BJ (cell line): Measurements from ENCODE around the gene PLCH2. TPM values are rescaled to one million over a fixed set of nuclear protein-coding genes. Genes with fewer than 3 reads are reported as not detected.

ENCODE experiments used
- CTCF ChIA-PET: fragments of 350-600 bp; formaldehyde crosslinking; extraction: SDS; loops from one replicate; lab custom pipeline; 2021; ENCODE audit warnings: antibody characterized with exemption, inconsistent platforms; lab: Yijun Ruan, JAX
- POLR2A ChIA-PET: fragments of 300-600 bp; sonication (Branson Sonifier 250); formaldehyde crosslinking; extraction: SDS; loops from one replicate; lab custom pipeline; 2021; ENCODE audit warnings: antibody characterized with exemption; lab: Charles Lee
- DNase-seq: peaks from one replicate; pipeline ENCODE4 v3.0.0-alpha.2; 2011; ENCODE audit warnings: low read depth
- H3K27me3 ChIP-seq: 2 replicates; pipeline ENCODE4 v1.6.0; 2011; ENCODE audit warnings: low read length; ENCODE audit not compliant: control insufficient read depth, insufficient read depth
- H3K36me3 ChIP-seq: 2 replicates; pipeline ENCODE4 v1.5.1; 2011; ENCODE audit warnings: low read length; ENCODE audit not compliant: control insufficient read depth, insufficient read depth
- H3K4me3 ChIP-seq: 2 replicates; pipeline ENCODE4 v1.5.1; 2011; ENCODE audit warnings: low read depth, mild to moderate bottlenecking, control low read depth, low read length
- CTCF ChIP-seq: IDR thresholded peaks from 2 replicates; pipeline ENCODE4 v1.5.1; 2011; ENCODE audit warnings: low read depth, mild to moderate bottlenecking, control low read depth, inconsistent platforms, low read length, moderate library complexity; ENCODE audit not compliant: insufficient read depth
- polyA plus RNA-seq: library from polyadenylated mRNA; depleted of rRNA; stranded (reverse); fragments of >200 nt; gene quantifications from 2 replicates; pipeline ENCODE4 v1.2.3, GENCODE V29; 2011

Gene PLCH2
- polyA plus RNA-seq, 1 experiment, result 0.06 TPM

GRCh38 chr1:2533365-2533764, 57.3 kb downstream of the PLCH2 start:
- Histone ChIP-seq H3K27me3 (0 out of 2 replicates have a peak, but pooled peaks cover 3% of the 10 kb centered on the region), H3K36me3 (no peaks in the 10 kb centered on the region), H3K4me3 (no peak overlapping the region)
- ChIA-PET CTCF (interaction anchor here (6.2 kb wide), 1 partner anchor 15 kb away, joined by 22 read pairs; no protein-coding TSS in a partner anchor), POLR2A (interaction anchor here (0.5 kb wide), 1 partner anchor 334 kb away, joined by 3 read pairs; no protein-coding TSS in a partner anchor)
- DNase-seq, result no peak
- no peak for TF ChIP-seq CTCF

- Histone ChIP-seq H3K36me3 (no peaks in the 10 kb centered on the region), H3K27me3 (peaks cover 3% of the 10 kb centered on the region; the same call in 1 of the 2 replicates), H3K4me3 (no peak overlapping the region)
- ChIA-PET CTCF (interaction anchor here (6.2 kb wide), 1 partner anchor 14 kb away, joined by 22 read pairs; no protein-coding TSS in a partner anchor), POLR2A (no interaction called here)
- no peak for TF ChIP-seq CTCF
- DNase-seq, result no peak
Observed at GRCh38 chr1:2534315-2534686, 58.2 kb downstream of the PLCH2 start.

GRCh38 chr1:2534687-2535441, 58.8 kb downstream of the PLCH2 start:
- TF ChIP-seq CTCF, result no peak
- CTCF ChIA-PET, result interaction anchor here (0.6 to 6.2 kb wide), 3 partner anchors 11 to 164 kb away, joined by 4 to 22 read pairs (median 6); no protein-coding TSS in a partner anchor
- Histone ChIP-seq H3K27me3 (peaks cover 3% of the 10 kb centered on the region; the same call in 1 of the 2 replicates), H3K36me3 (no peaks in the 10 kb centered on the region), H3K4me3 (no peak overlapping the region)
- POLR2A ChIA-PET, result no interaction called here
- DNase-seq, result no peak

GRCh38 chr1:2535455-2535854, 59.4 kb downstream of the PLCH2 start:
- Histone ChIP-seq H3K36me3 (no peaks in the 10 kb centered on the region), H3K4me3 (no peak overlapping the region)
- POLR2A ChIA-PET, result no interaction called here

More at GRCh38 chr1:2535455-2535854, 59.4 kb downstream of the PLCH2 start:
- DNase-seq, result no peak
- no peak for TF ChIP-seq CTCF
- CTCF ChIA-PET, result interaction anchor here (0.6 to 6.2 kb wide), 3 partner anchors 10 to 164 kb away, joined by 4 to 22 read pairs (median 6); no protein-coding TSS in a partner anchor
- H3K27me3 ChIP-seq, result peaks cover 3% of the 10 kb centered on the region; the same call in 1 of the 2 replicates
